GM12873 (cell line): ENCODE measurements around the gene SDK2.

ENCODE experiments used
- TF ChIP-seq, protein P1 (sequence below): IDR thresholded peaks from 2 replicates; pipeline ENCODE4 v1.5.1; 2012; ENCODE audit warnings: low read depth, mild to moderate bottlenecking, moderate library complexity, low read length, control low read depth; ENCODE audit not compliant: insufficient read depth; ENCODE audit errors: missing control alignments

The SDK2 gene

DNA sequence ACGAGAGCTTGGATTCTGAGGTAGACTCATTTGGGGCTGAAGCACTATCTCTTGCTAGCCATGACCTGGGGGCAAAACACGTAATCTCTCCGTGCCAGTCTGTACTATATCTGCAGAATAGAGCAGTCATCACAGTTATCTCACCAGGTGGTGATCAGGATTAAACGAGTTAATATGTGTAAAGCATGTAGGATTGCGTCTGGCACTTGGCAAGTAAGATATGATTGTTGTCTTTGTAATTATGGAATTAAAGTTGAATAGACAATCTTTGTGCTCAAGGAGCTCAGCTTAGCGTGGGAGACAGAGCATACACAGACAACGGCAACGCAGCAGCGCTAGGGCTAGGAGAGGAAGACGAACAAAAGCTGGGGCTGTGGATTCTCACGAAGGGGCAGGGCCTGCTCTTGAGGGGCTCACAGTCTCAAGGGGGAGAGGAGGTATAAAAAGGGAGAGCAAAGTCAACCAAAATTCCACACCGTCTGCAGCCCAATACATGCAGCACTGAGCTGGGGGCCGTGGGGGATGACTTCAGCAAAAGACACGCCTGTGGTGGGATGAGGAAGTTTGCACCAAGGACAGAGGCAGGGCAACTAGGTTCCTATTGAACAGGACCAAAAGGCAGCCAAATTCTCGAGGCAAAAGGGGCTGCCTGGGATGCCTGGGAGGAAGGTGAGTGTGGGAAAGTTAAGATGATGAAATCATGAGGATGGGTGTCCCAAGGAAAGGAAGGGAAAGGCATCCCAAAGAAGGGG lies 68.6 kb downstream of the SDK2 start:
- TF ChIP-seq, protein P1, sequence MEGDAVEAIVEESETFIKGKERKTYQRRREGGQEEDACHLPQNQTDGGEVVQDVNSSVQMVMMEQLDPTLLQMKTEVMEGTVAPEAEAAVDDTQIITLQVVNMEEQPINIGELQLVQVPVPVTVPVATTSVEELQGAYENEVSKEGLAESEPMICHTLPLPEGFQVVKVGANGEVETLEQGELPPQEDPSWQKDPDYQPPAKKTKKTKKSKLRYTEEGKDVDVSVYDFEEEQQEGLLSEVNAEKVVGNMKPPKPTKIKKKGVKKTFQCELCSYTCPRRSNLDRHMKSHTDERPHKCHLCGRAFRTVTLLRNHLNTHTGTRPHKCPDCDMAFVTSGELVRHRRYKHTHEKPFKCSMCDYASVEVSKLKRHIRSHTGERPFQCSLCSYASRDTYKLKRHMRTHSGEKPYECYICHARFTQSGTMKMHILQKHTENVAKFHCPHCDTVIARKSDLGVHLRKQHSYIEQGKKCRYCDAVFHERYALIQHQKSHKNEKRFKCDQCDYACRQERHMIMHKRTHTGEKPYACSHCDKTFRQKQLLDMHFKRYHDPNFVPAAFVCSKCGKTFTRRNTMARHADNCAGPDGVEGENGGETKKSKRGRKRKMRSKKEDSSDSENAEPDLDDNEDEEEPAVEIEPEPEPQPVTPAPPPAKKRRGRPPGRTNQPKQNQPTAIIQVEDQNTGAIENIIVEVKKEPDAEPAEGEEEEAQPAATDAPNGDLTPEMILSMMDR: no peak

DNA sequence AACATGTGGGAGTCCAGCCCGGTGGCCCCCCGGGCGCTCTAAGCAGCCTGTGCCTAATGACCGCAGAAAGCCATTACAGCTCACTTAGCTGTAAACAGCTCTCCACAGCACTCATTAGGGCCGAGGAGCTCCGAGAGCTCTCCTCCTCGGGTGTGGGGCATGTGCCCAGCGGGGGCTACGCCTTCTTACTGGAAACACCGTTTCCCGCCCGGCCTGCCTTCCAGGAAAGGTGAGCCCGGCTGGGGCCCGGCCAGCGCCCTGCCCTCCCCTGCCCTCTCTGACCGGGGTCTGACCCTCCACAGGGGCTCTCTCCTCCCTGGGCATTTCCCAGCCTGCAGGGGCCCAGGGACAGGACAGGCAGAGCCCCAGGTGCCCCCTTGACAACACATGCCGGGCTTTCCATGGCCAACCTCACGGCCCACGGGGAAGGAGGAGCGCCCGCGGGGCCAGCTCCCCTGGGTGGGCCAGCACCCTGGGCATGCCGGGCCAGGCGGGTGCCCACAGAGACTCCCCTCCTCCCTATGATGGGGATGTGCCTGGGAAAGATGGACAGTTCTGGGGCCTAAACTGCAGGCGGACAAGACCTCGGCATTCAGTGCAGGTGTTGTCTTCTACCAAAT lies 72.6 kb downstream of the SDK2 start:
- TF ChIP-seq, protein P1: no peak

DNA sequence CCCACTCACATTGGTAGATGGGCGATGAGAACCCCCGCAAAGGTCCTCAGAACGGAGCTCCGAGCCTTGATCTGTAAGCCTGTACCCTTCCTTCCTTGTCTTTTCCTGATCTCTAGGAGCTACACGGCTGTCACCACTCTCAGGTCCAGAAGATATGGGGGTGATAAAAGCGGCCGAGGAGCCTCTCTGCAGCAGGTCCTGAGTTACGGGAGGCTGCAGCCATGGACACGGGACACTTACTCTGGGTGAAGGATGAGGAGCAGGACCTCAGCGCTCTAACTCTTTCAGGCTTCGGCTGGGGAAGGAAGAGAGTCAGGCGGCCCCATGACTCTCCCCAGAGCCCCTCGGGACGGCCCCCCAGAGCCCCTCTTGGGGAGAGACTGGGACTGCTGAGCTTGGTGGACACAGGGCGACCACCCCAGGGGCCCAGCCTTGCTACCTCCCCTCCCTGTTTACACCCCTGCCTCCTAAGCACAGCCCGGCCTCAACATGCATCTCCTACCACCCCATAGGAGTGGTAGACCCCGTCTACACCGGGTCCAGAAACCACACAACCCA lies 74.4 kb downstream of the SDK2 start:
- TF ChIP-seq, protein P1: no peak

DNA sequence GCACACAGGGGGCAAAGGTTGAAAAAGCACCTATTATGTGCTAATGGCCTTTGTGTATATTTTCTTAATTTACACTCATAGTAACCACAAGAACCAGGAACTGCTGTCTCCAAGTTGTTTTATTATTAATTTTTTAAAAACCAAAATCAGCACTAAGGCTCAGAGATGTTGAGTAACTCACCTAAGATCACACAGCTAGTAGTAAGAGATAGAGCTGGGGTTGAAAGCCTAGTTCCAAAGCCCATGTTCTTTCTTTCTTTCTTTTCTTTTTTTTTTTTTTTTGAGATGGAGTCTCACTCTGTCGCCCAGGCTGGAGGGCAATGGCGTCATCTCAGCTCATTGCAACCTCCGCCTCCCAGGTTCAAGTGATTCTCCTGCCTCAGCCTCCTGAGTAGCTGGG lies 75.3 kb downstream of the SDK2 start:
- TF ChIP-seq, protein P1: no peak

DNA sequence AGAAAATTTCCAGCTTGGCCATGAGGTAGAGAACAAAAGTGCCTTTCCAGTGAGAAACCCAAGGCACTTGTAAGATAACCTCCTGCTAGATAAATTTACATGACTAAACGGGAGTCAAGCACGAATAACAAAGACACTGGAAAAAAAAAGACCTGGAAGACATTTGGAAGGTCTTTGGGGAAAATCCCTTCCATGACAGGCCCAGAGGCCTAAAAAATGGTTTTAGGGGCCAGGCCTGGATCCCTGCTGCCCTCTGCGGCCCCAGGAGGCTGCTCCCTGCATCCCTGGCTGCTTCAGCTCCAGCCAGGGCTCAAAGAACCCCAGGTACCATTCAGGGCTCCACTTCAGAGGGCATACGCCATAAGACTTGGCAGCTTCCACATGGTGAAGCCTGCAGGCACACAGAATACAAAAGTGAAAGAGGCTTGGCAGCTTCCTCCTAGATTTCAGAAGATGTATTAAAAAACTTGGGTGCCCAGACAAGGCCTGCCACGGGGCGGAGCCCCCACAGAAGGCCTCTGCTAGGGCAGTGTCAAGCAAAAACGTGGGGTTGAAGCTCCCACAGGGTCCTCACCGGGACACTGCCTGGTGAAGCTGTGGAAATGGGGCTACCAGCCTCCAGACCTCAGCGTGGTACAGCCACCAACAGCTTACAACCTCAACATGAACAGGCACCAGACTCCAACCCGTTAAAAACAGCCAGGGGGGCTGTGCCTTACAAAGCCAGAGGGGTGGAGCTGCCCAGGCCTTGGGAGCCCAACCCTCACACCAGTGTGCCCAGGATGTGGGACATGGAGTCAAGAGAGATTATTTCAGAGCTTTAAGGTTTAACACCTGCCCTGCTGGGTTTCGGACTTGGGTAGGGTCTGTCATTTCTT lies 77.1 kb downstream of the SDK2 start:
- TF ChIP-seq, protein P1: no peak

DNA sequence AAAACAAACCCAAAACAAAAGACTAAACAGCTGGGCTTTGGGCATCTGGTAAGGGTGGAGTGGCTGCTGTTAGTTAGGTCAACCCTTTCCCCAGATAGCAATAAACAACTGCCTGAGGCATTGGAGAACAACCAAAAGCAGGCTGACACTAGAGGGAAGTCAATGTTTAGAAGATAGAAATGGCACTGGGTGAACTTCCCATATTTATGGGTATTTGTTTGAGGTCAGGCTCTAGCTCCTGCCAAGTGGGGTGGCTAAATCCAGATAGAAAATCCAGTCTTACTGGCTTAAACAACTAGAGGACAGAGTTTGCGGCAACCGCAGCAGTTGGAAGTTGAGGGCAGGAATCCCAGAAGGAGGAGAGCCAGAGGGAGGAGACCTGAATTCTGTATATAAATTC lies 79.4 kb downstream of the SDK2 start:
- TF ChIP-seq, protein P1: no peak

DNA sequence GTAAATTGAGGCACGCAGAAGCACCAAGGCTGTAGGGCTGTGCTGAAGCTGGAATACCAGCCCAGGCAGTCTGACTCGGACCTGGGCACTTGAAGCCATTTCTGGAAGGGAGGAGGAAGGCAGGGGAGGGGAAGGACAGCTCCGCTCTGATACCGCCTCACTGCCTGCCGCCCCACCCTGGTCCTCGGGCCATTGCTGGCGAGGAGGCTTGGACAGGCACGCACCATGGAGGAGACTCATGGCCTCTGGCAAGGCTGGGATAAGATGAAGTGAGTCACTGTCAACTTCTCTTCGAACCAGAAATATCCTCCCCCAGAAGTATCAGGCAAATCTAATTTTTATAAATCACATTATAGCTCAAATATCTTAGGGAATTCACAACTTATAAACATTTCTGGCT lies 81.3 kb downstream of the SDK2 start:
- TF ChIP-seq, protein P1: no peak
